Measurements from ENCODE around the gene GATB.

Gene GATB

DNA sequence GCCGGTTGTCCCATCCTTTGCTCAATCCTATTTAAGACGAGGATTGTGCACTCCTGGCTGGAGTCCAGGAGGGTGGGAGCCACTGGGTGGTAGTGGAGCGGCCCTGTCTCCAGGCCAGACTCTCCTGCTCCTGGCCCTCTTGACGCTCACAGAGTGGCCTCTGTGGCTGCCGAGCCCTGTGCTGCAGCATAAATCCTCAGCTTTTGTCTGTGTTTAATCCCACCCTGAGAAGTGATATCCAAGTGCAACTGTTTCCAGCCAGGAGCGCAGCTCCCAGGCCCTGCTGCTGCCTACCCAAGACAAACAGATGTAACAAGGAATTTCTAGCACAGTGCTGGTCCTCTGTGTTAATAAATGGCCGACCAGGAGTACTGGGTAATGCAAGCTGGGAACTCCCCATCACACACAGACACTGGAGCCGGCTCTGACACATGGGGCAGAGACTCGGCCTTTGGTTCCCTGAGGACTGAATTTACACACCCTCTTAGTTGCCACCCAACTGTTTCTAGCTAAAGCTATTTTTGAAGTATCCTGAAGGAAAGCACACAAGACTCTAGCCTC lies 85.3 kb downstream of the GATB start:
- Mint-ChIP-seq H3K27me3 (ENCODE audit: low read depth, poor library complexity) (no peaks in the 10 kb centered on the region), H3K27ac (peak overlapping the region; percentile 61), H3K36me3 (ENCODE audit: low read depth) (peaks cover 4% of the 10 kb centered on the region), H3K4me1 (peaks cover 85% of the 10 kb centered on the region), H3K9me3 (no peaks in the 10 kb centered on the region), H3K4me3 (no peak overlapping the region)
- no peak for DNase-seq
- TF ChIP-seq CTCF (IDR thresholded peaks at IDR 0.05), result no peak

DNA sequence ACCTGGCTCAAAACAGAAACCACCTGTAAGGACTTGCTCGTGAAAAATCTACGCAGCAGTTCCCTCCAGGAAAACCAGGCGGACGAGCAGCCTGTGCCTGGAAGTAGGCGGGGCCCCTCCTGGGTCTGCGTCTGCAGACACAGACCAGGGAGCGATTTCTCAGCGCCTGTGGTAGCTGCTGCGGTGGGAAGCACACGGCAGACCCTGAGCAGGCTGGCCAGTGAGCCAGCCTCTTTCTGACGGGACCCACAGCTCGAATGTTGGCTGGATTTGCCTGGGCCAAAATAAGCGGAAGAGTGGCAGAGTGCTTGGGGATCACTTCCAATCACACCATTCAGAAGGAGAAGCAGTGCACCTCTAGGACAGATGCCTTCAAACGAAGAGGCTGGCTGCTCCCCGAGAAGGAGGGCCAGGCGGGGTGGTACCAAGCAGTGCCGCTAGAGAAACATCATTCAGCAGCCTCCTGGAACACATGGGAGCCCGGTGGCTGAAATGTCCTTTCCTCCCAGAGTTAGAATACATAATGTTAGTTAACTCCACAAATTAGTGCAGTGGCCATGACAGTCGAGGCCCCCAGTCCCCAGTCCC lies 85.9 kb downstream of the GATB start:
- peak; percentile 65 for DNase-seq
- Mint-ChIP-seq H3K27ac (no peak overlapping the region), H3K9me3 (no peaks in the 10 kb centered on the region), H3K4me1 (peaks cover 90% of the 10 kb centered on the region), H3K4me3 (peak overlapping the region; percentile 46), H3K27me3 (ENCODE audit: low read depth, poor library complexity) (no peaks in the 10 kb centered on the region), H3K36me3 (ENCODE audit: low read depth) (peaks cover 4% of the 10 kb centered on the region)
- TF ChIP-seq CTCF (IDR thresholded peaks at IDR 0.05), result no peak

- no peak for DNase-seq
- H3K27me3 Mint-ChIP-seq (ENCODE audit: low read depth, poor library complexity), result no peaks in the 10 kb centered on the region
- peaks cover 92% of the 10 kb centered on the region for H3K4me1 Mint-ChIP-seq
- no peaks in the 10 kb centered on the region for H3K9me3 Mint-ChIP-seq
- no peak for TF ChIP-seq CTCF (IDR thresholded peaks at IDR 0.05)
- peaks cover 4% of the 10 kb centered on the region for H3K36me3 Mint-ChIP-seq (ENCODE audit: low read depth)
- H3K27ac Mint-ChIP-seq, result no peak overlapping the region
- no peak overlapping the region for H3K4me3 Mint-ChIP-seq
Observed at GRCh38 chr4:151673908-151674520, 86.8 kb downstream of the GATB start.

DNA sequence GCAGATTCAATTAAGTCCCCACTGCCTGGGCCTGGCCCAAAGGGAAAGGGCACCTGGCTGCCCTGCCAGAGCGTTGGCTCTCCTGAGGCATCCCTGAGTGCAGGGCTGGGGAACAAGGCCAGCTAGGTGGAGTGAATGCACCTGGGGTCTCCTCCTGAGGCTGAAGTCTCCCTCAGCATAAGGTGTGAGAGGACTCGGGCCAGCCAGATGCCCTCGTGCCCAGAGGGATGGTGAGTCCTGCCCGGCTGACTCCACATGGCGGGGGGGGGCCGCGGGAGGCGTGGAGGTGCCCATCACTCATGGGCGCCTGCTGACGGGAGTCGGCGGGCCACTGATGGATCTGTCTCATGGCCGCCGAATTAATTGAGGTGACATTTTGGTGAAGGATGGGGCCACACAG lies 87.8 kb downstream of the GATB start:
- TF ChIP-seq CTCF (IDR thresholded peaks at IDR 0.05), result no peak
- Mint-ChIP-seq H3K27ac (no peak overlapping the region), H3K4me1 (peaks cover 92% of the 10 kb centered on the region), H3K4me3 (no peak overlapping the region), H3K27me3 (ENCODE audit: low read depth, poor library complexity) (no peaks in the 10 kb centered on the region), H3K36me3 (ENCODE audit: low read depth) (peaks cover 3% of the 10 kb centered on the region), H3K9me3 (no peaks in the 10 kb centered on the region)
- no peak for DNase-seq

- Mint-ChIP-seq H3K27ac (peak overlapping the region; percentile 39), H3K4me3 (peak overlapping the region; percentile 55), H3K36me3 (ENCODE audit: low read depth) (no peaks in the 10 kb centered on the region), H3K4me1 (peaks cover 93% of the 10 kb centered on the region), H3K9me3 (no peaks in the 10 kb centered on the region), H3K27me3 (ENCODE audit: low read depth, poor library complexity) (no peaks in the 10 kb centered on the region)
- no peak for TF ChIP-seq CTCF (IDR thresholded peaks at IDR 0.05)
- DNase-seq, result peak; percentile 34
Observed at GRCh38 chr4:151671541-151672059, 89.2 kb downstream of the GATB start.
